Activated effector memory CD4-positive, alpha-beta T cell treated with anti-CD3 and anti-CD28 coated beads, Interleukin-2, amount 50 U/mL, for 16 hours (primary cell): ENCODE measurements around the gene CABS1.

Experiments
- DNase-seq: peaks from one replicate; pipeline ENCODE4 v3.0.0-alpha.2; 2020

Gene CABS1

DNA sequence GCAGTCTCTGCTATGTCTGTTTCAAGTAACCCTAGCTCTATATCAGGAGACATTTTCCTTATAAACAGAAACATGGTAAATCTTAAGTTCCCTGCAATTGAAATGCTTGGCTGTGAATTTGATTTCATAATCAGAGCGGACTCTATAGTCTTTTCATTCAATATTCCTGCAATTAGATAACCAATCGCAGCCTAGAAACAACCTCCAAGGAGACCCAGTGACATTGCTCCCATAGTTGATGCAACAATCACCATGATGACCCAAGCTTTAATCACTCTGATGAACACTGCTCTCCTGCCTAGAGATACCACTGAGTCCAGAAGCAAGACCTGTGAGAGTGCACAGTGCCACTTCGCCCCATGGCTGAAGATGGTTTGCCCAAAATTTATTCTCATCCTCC, at the start of gene CABS1:
Gene CABS1, plus strand, starts transcription at position 301 of the 400 bp plus-strand sequence. Its CDS starts 59 bp downstream, at position 360.
- DNase-seq: no peak

DNA sequence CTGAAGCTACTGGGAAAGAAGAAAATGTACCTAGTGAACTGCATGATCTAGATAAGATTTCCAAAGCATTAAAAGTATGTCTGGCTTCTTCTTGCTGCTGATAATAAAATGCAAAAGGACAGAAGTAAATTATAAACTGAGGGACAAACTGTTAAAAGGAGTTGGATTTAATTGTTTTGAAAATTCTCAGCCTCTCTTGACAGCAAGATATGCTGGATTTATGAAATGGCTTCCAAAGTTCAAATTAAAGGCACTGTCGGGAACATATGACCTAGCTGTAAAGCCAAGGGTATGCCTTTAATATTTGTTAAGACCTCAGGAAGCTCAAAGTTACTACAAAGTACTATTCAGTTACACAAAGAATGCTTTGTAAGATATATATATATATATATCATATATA, 46.1 kb upstream of the CABS1 start:
- no peak for DNase-seq

DNA sequence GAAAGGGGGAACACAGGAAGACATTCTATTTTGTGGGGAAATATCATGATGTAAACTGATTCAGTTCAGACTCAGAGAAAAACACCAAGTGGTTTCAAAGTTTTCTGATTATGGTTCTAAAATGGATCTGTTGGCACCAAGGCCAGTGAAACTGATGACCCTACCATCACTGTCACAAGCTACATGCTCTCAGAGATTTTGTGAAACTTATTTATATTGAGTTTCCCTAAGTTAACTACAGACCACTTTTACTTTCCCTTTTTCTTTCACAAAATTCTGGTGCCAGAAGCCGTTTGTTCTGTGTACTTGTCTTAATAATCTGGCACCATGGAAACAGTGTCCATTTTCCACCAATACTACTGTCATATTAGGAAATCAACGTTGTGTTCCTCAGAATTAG, 43.4 kb upstream of the CABS1 start:
- no peak for DNase-seq

DNA sequence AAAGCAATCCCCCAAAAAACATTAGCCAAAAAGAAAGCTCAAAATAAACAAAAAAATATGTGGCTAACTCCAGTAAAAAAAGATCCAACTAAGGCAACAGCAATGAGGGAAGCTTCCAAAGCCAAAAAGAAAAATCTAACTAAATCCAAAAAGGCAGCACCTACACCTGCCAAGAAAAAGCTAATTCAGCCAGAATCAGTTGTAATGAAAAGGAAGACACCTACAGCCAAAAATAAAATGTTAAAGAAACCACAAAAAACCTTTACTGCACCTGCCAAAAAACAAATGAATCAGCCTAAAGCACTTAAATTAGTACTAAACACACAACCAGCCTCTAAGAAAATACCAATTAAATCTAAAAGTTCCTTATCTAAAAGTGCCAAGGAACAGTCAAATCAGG, 37.2 kb upstream of the CABS1 start:
- DNase-seq: no peak

DNA sequence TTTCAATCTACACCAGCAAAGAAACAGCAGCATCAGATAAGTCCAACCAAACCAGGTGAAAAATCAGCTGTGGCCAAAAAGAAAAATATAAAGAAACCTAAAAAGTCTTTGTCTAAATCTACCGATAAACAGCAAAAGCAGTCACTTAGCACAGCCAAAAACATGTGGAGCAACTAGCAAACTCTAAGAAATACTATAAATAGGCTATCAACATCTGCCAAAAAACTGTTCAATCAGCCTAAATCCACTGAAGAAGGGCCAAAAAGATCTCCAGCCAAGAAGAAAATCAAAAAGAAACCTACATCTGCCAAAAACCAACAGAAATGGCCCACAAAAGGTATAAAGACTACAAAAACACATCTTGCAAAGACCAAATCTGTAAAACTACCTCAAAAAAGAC, 36.7 kb upstream of the CABS1 start:
- DNase-seq: no peak

DNA sequence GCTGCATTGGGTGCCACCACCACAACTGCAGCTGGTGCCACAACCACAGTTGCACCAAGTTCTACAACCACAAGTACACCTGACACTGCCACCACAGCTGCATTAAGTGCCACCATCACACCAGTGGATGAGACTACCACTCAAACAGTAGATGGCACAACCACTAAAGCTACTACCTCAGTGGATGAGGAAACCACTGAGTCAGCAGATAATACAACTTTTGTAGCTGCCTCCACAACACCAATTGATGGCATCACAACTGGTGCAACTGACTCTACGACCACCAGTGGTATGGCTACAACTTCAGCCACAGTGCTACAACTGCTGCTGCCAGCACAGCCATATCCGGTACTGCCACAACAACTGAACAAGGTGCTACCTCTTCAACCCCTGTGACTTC, 35.1 kb upstream of the CABS1 start:
- DNase-seq: no peak

DNA sequence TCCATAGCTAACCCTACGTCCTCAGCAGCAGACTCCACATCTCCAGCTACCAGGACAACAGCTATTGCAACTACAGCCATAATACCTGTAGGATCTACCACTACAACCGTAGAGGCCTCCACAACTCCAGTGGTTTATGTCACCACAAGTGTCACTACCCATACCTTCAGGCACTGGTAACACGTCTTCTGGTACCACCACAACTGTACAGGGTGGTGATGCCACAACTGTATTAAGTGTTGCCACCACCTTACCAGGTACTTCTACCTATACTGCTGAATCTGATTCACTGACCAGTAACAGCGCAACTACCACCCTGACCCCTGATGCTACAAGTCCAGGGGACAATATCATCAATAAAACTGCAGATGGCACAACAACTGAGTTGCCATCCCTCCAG, 34.6 kb upstream of the CABS1 start:
- DNase-seq: no peak

DNA sequence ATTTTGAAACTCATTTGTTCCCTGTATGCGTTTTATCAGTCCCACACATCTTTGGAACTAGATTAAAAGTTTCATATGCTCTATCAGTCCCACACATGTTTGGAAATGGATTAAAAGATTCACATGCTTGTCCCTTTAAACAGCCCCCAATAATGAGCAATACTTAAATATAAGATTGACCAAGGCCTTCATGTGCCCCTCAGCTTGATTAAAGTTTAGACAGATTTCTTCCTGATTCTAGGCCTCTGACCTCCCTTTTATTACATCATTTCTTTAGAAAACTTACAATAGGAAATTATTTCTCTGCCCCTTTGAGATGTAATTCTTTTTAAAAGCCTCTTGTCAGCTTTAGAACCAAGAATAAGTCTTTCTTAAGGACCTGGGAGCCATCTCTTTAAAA, 31.7 kb upstream of the CABS1 start:
- DNase-seq: no peak

DNA sequence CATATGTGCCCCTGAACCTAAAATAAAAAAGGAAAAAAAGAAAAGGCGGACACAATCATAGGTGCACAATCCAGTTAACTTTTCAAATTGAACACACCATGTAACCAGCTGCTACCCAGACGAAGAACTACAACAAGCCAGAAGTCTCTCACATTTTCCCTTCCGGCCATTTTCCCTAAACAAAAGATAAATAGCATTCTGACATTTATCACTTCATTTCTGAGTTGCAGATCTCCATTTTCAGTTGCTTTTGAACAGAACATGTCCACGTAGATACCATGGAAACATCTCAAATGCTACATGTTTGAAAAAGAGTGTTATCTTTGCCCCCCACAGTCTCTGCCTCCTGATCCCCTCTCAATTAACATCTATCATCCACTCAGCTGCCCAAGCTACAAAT, 29.2 kb upstream of the CABS1 start:
- no peak for DNase-seq

DNA sequence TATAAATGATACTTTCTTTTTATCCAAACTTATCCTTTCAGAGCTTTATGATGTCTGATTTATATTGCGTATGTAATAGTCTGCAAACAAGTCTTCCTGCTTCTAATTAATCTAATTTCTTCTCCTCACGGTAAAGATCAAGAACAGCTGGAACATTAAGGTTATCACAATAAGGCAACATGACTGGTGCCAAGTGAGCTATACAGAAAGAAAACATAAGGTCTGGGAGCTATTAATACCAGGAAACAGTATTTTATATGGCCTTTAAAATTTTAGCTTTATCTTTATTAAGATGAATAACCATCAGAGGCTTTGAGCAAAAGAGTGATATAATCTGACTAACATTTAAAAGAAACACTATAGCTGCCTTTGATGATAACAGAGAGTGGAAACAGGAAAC, 28.7 kb upstream of the CABS1 start:
- no peak for DNase-seq

DNA sequence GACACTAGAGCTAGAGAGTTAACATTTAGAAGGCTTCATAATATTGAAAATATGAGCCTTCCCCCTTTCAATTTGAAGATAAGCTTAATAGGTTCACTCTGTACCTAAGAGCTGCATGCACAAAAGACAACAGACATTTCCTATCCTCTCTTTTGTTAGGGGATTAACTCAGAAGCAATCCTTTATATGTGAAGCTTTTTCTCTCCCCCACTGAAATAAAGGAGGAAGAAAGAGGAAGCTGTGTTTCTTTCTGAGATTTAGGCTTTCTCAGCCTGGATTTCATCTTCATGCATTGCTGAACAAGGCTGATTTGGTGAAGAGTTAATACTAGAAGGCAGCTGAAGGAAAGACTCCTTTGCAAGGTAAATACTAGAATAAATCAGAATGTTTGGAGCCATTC, 21.0 kb upstream of the CABS1 start:
- DNase-seq: no peak

DNA sequence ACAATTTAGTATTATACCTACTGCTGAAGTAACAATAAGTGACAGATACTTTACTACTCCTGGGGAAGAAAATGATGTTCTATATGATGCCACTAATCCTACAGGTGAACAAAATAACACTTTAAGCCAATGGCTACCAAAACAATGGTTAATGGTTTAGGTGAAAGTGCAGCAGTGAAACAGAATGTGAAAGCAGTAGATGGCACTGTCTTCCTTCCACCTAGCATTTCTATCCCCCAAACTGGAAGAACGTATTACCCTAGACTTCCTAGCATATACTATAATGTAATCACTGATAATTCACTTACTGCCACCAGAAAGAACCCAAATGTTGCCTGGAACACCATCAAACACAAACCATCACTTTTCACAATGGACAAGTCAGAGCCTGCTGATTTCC, 18.9 kb upstream of the CABS1 start:
- no peak for DNase-seq

DNA sequence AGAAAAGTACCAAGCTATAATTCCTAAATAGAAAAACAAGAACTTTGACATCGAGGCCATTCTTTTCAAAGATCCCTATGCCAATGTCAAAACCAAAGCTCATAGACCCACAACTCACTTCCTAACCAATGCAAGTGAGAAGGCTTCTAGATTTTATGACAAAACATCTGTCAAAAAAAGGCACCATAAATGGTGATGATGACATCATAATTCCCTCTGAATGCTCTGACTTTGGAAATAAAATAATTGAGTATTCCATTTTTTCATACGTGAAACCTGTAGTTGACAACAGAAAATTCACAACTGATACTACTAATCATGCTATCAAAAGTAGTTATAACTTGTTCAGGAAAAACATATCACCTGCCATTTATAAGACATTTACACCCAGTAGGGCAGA, 8.7 kb upstream of the CABS1 start:
- no peak for DNase-seq

DNA sequence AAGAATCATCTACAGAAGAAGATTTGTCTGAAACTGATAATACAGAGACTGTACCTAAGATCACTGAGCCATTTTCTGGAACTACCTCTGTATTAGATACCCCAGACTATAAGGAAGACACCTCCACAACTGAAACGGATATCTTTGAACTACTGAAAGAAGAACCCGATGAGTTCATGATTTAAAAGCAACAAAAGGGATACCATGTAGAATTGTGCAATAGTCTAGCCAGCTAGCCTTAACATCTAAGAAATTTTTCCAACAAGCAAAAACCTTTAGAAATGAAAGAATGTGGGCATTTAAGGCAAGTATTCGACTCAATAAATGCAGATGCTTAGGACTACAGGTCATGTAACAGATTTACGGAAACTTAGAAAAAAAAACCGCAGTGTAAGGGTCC, 1.3 kb downstream of the CABS1 start:
- no peak for DNase-seq

DNA sequence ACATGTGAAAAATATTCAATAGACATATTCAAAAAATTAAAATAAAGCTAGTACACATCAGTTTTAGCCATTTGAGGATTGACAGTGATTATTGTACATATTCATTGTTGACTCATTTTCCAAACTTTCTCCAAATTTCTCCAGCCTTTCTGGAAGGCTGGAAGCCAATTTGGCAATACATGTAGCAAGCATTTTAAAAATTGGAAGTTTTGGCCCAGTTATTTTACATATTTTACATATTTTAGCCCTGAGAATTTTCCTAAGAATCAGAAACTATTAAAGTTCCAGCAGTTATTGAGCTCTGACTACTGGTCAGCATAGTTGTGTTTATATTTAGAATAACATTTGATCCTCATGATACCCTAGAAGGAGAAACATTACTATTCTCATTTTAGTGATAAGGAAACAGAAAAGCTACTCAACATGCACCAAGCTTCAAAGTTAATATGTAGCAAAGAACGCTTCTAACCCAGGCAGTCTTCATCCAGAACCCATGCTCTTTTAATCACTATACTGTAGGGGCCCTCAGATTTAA, 3.2 kb downstream of the CABS1 start:
- DNase-seq: no peak

DNA sequence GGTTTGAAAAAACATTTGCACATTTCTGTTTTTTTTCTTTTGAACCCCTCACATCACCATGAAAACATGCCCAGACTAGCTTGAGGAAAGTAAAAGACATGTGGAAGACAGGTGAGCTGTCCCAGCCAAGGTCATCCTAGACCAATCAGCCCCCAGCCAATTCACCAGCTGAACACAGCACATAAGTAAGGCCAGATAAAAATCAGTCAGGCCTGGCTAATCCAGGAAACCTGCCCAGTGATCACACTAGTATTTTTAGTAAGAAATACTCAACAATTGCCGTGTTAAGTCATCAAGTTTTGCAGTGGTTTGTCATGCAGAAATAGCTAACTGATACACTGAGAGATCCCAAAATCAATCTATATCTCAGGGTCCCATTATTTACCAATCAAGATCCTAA, 21.4 kb downstream of the CABS1 start:
- DNase-seq: no peak

DNA sequence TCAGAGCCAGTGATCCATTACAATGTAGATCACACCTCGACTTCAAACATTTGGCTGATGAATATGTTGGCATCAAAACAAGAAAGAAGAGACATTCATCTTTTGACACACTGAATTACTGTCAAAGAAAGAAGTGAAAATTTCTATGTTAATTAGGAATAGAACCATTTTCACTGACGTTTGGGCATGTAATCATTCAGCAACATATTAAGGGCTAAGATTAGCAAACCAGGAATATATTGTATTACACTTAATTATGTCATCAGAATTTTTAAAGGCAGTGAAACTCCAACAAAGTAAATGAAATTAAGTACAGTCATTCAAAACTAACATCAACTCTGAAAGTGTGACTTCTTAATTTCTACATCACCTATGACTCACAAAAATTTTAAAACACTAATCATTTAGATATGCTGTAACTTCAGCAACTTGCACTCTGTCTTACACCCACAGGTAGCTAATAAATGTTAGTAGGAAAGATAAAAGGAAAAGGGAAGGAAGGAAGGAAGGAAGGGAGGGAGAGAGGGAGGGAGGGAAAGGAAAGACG, 24.4 kb downstream of the CABS1 start:
- DNase-seq: no peak

DNA sequence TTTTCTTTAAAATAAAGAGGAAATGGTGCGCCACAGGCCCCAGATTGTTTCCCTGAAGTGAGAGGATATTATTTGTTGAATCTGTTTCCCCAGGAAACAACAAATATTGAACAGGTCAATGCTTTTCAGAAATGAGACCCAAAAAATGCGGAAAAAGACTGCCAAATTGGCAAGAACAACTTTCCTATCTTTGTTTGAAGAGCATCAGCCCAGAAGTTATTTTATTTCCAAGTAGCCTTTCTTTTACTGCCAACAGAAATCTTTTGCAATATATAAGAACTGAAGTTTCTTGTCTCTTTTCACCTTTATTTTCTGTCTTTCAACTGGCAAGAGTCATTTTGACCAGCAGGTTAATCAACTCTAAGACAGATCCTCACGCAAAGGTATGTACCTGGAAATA, 25.7 kb downstream of the CABS1 start, which contains the start of gene SMR3A:
Gene SMR3A, plus strand, starts transcription at position 301 of the 400 bp plus-strand sequence. CDS start 1,356 bp downstream, outside the sequence.
- no peak for DNase-seq

DNA sequence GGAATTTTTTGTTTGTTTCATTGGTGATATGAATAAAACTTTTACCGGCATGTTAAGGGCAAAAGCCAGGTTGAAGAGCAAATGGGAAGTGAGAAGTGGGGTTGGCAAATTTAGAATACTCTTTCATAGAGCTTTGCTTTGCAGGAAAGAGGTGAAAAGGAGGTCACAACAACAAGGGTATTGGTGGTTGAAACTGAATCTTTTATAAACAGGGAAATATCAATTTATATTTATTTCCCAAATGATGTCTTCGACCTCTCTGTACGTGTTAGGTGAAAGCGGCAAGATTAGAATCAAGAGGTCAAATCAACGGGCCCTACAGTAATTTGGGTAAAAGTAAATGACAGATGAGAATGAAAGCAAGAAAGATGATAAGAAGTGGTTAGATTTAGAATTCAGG, 29.2 kb downstream of the CABS1 start:
- no peak for DNase-seq

DNA sequence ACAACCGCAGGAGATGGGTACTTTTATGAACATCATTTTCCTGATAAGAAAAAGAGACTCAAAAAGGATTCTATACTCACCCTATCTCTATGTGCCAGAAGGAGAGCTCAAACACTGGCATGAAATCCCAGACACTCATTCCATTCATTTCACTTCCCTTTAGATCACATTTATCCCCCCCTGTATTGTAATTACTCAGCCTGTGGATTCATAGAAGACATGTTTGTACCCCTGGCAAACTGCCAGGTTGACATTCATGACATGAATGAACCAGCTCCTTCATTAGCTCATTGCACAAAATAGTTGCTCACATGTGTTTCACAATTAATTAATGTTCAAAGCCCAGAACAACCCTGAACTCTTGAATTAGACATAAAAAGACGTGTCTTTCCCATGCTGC, 30.7 kb downstream of the CABS1 start:
- DNase-seq: no peak

DNA sequence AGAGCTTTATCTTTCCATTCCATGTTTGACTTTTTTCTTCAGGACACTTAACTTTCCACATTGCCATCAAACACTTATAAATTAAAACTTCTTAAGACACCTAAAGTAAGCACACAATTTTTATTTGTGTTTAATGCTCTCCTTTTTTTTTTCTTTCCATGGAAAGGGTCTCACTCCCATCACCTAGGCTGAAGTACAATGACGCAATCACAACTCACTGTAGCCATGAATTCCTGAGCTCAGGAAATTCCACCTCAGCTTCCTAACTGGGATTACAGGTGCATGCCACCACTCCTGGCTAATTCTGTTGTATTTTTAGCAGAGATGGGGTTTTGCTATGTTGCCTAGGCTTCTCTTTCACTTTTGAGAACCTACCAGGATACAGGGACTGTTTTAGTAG, 33.0 kb downstream of the CABS1 start:
- DNase-seq: no peak

DNA sequence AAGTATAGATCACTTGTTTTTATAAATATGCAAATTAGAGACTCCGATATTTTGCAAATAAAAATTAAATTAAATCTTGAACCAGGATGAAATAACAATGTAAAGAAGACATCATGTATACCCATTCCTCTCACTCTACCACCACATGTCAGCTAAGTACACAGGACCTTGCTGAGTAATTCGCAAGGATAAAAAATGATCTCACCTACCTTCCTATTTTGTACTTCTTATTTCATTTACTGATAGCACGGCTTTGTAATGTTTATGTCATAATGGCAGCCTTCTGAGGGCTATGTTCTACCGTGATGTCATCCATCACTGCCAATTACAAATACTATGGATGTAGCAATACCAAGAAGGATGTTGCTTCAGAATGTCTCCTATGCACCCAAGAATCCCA, 37.2 kb downstream of the CABS1 start:
- no peak for DNase-seq

DNA sequence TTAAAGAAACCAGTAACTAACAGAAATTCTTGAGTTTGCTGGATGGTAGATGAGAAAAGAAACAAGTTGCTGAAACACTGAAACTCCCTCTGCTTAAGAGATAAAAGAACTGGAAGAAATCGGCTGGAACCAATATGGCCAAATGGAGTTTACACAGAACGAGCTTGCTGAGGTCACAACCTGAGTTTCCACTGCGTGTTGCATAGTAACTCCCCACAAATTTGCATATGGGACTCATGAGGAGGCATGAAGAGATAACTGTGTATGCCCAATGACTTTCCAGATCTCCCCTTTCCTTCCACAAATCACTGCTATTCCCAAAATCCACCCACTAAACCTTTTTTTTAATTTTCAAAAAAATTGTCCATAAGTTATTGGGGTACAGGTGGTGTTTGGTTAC, 38.0 kb downstream of the CABS1 start:
- no peak for DNase-seq

DNA sequence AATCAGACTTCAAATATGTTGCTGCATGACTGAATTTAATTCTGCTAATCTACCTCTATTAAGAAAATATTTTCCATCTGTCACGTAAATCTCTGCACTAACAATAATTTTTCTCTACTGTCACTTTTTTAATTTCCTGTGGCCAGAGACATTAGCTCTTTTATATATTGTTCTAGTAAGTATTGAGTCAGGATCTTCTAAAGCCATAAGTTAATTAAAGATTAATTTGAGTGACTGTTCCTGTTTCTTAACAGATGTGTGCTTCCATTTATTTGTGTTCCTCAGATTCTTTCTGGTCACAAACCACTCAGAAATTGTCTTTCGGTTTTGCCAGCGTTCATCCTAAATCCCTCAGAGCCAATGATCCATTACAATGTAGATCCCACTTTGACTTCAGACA, 45.8 kb downstream of the CABS1 start:
- DNase-seq: no peak

DNA sequence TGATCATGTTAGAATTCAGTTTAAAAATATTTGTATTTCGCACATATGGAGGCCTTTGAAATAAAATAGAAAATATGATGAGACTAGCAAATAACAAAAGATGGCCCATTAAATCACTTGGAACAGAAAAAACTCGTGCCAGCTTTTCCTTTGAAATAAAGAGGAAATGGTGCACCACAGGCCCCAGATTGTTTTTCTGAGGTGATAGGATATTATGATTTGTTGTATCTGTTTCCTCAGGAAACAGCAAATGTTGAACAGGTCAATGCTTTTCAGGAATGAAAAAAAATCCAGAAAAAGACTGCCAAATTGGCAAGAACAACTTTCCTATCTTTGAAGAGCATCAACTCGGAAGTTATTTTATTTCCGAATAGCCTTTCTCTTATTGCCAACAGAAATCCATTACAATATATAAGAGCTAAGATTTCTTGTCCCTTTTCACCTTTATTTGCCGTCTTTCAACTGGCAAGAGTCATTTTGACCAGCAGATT, 48.0 kb downstream of the CABS1 start, which contains the start of gene SMR3B:
Gene SMR3B, plus strand, starts transcription at position 441 of the 491 bp plus-strand sequence. CDS start 1,380 bp downstream, outside the sequence.
- DNase-seq: no peak
